Left ventricle myocardium inferior (tissue), 1 donor: ENCODE measurements around the gene ITPR1. TPM values are rescaled to one million over a fixed set of nuclear protein-coding genes. Genes with fewer than 3 reads are reported as not detected.

Experiments used
- DNase-seq: peaks from one replicate; pipeline ENCODE4 v3.0.0-alpha.2; 2020
- H3K27ac ChIP-seq: fragments of 200-600 bp; replicated peaks from 2 replicates; pipeline ENCODE4 v1.8.0; 2021
- H3K27me3 ChIP-seq: fragments of 200-600 bp; 2 replicates; pipeline ENCODE4 v1.8.0; 2021; ENCODE audit warnings: low read depth
- H3K36me3 ChIP-seq: fragments of 200-600 bp; 2 replicates; pipeline ENCODE4 v1.8.0; 2021
- H3K4me1 ChIP-seq: fragments of 200-600 bp; 2 replicates; pipeline ENCODE4 v1.8.0; 2021
- H3K4me3 ChIP-seq: fragments of 200-600 bp; 2 replicates; pipeline ENCODE4 v1.8.0; 2021; ENCODE audit warnings: mild to moderate bottlenecking, moderate library complexity
- H3K9me3 ChIP-seq: fragments of 200-600 bp; replicated peaks from 2 replicates; pipeline ENCODE4 v1.8.0; 2021
- CTCF ChIP-seq: fragments of 200-600 bp; IDR thresholded peaks from 2 replicates; pipeline ENCODE4 v1.8.0; 2021; ENCODE audit warnings: antibody characterized with exemption, mild to moderate bottlenecking, borderline replicate concordance
- intact Hi-C: fragments of 100-400 bp; cut with micrococcal nuclease; formaldehyde crosslinking; loops from one replicate; pipeline ENCODE4 v1.11.0; 2022
- total RNA-seq: library from RNA; stranded (reverse); fragmentation: NEBNext Ultra II Directional; extraction: Animal tissue kit (Norgen Biotek cat#: 25700); gene quantifications from one replicate; pipeline ENCODE4 v1.2.1, GENCODE V29; 2021
- donor health status: DM: no; HTN: yes; CAD: no; lungs with severe emphysema.

Gene ITPR1
- total RNA-seq, 1 donor from 2014 or later: 29.0 TPM

- intact Hi-C loops: no loop called here
- peaks cover 33% of the 10 kb centered on the region for H3K36me3 ChIP-seq
- H3K9me3 ChIP-seq: no peaks in the 10 kb centered on the region
- peaks cover 17% of the 10 kb centered on the region for H3K4me1 ChIP-seq
- H3K27ac ChIP-seq: no peak overlapping the region
- no peak for DNase-seq
- no peaks in the 10 kb centered on the region for H3K27me3 ChIP-seq
- H3K4me3 ChIP-seq: no peak overlapping the region
- no peak for TF ChIP-seq CTCF
Observed at GRCh38 chr3:4655145-4656045, 162.2 kb downstream of the ITPR1 start.

GRCh38 chr3:4656059-4656458, 162.9 kb downstream of the ITPR1 start:
- Histone ChIP-seq H3K9me3 (no peaks in the 10 kb centered on the region), H3K4me1 (peaks cover 17% of the 10 kb centered on the region), H3K27ac (peak overlapping the region; percentile 48), H3K36me3 (peaks cover 32% of the 10 kb centered on the region), H3K4me3 (no peak overlapping the region), H3K27me3 (no peaks in the 10 kb centered on the region)
- intact Hi-C loops: no loop called here
- TF ChIP-seq CTCF: peak; percentile 88
- peak; percentile 45 for DNase-seq

GRCh38 chr3:4656626-4657328, 163.6 kb downstream of the ITPR1 start:
- intact Hi-C loops: no loop called here
- Histone ChIP-seq H3K9me3 (no peaks in the 10 kb centered on the region), H3K27me3 (no peaks in the 10 kb centered on the region), H3K4me1 (peaks cover 17% of the 10 kb centered on the region), H3K27ac (peak overlapping the region; percentile 48), H3K4me3 (no peak overlapping the region), H3K36me3 (peaks cover 27% of the 10 kb centered on the region)
- no peak for DNase-seq
- no peak for TF ChIP-seq CTCF

GRCh38 chr3:4660936-4661335, 167.8 kb downstream of the ITPR1 start:
- no peak for DNase-seq
- Histone ChIP-seq H3K4me1 (peaks cover 31% of the 10 kb centered on the region), H3K9me3 (no peaks in the 10 kb centered on the region), H3K4me3 (no peak overlapping the region), H3K27me3 (no peaks in the 10 kb centered on the region), H3K36me3 (peaks cover 25% of the 10 kb centered on the region), H3K27ac (no peak overlapping the region)
- intact Hi-C loops: no loop called here
- no peak for TF ChIP-seq CTCF

- no peak for DNase-seq
- peaks cover 17% of the 10 kb centered on the region for H3K4me1 ChIP-seq
- peaks cover 54% of the 10 kb centered on the region for H3K36me3 ChIP-seq
- H3K27me3 ChIP-seq: no peaks in the 10 kb centered on the region
- H3K27ac ChIP-seq: no peak overlapping the region
- no peaks in the 10 kb centered on the region for H3K9me3 ChIP-seq
- intact Hi-C loops: no loop called here
- no peak overlapping the region for H3K4me3 ChIP-seq
- no peak for TF ChIP-seq CTCF
Observed at GRCh38 chr3:4664412-4664811, 171.3 kb downstream of the ITPR1 start.
